Gastroesophageal sphincter (tissue), 4 donors: Measurements from ENCODE around the gene UNC13C. TPM values are rescaled to one million over a fixed set of nuclear protein-coding genes. Genes with fewer than 3 reads are reported as not detected.

Experiments
- ATAC-seq: fragments of 150-250 bp; one replicate; pipeline ENCODE4 v1.9.1; 2016; ENCODE audit warnings: mild to moderate bottlenecking, moderate library complexity
- H3K27ac ChIP-seq, 4 donors: fragments of 200-600 bp; sonication (generic) in 3 of 4; 1 replicate in 3 of 4; 2 replicates in 1 of 4; pipeline ENCODE4 v1.5.1; 2016 to 2019
- H3K27me3 ChIP-seq: fragments of 200-600 bp; sonication (generic); one replicate; pipeline ENCODE4 v1.5.1; 2019
- H3K36me3 ChIP-seq, 2 donors: fragments of 200-600 bp; sonication (generic); one replicate each; pipeline ENCODE4 v1.5.1; 2019; ENCODE audit warnings: control low read depth in 1 of 2
- H3K4me1 ChIP-seq, 3 donors: fragments of 200-600 bp; sonication (generic); 1 replicate in 2 of 3; 2 replicates in 1 of 3; pipeline ENCODE4 v1.5.1; 2016 to 2019; ENCODE audit warnings: control low read depth in 2 of 3
- H3K4me3 ChIP-seq, 2 donors: fragments of 200-600 bp; sonication (generic); one replicate each; pipeline ENCODE4 v1.5.1; 2019; ENCODE audit warnings: mild to moderate bottlenecking in 1 of 2, moderate library complexity in 1 of 2
- H3K9me3 ChIP-seq, 3 donors: fragments of 200-600 bp; sonication (generic); one replicate each; pipeline ENCODE4 v1.5.1; 2017 to 2019; ENCODE audit warnings: control low read depth in 2 of 3
- EP300 ChIP-seq: sonication (generic); formaldehyde crosslinking; IDR thresholded peaks from one replicate; pipeline ENCODE4 v1.6.1; 2017; ENCODE audit warnings: antibody characterized with exemption, mild to moderate bottlenecking
- POLR2A ChIP-seq, 2 donors: fragments of 450-650 bp; IDR thresholded peaks; one replicate each; pipeline ENCODE4 v1.6.1; 2017; ENCODE audit warnings: antibody characterized with exemption in 2 of 2, mild to moderate bottlenecking in 2 of 2, moderate library complexity in 1 of 2
- POLR2AphosphoS5 ChIP-seq: sonication (generic); formaldehyde crosslinking; IDR thresholded peaks from one replicate; pipeline ENCODE4 v1.6.1; 2017; ENCODE audit warnings: antibody characterized with exemption
- WGBS, 2 donors: methylation state at CpG; one replicate each; pipeline ENCODE4 v1.1.5; 2018; ENCODE audit warnings: low coverage in 1 of 2; 5-methylcytosine and 5-hydroxymethylcytosine counted together
- total RNA-seq, 4 donors: library from RNA; depleted of rRNA; stranded (reverse); fragments of >200 nt; gene quantifications; one replicate each; pipeline ENCODE4 v1.1.0, GENCODE V29; 2016
- TF ChIP-seq, protein P1 (sequence below), 4 experiments: fragments of 200-600 bp in 2 of 4; fragments of 450-650 bp in 2 of 4; sonication (generic) in 1 of 4; IDR thresholded peaks; one replicate each; pipeline ENCODE4 v1.5.1; 2017 to 2019; ENCODE audit warnings: antibody characterized with exemption in 4 of 4, mild to moderate bottlenecking in 2 of 4, moderate library complexity in 2 of 4

Gene UNC13C
- total RNA-seq, 4 donors from 2014 or later, result 0.89 to 13.9 (median 2.1) TPM

- no peak overlapping the region for H3K4me3 ChIP-seq
- H3K27me3 ChIP-seq, result no peaks in the 10 kb centered on the region
- H3K27ac ChIP-seq, result no peak overlapping the region
- ATAC-seq, result no peak
- H3K9me3 ChIP-seq, result peaks cover 0 to 11% (median 0%) of the 10 kb centered on the region in 3 donors
- no peaks in the 10 kb centered on the region for H3K4me1 ChIP-seq
- H3K36me3 ChIP-seq, result no peaks in the 10 kb centered on the region
- WGBS, 2 donors, result 48 to 100% methylated on average over 2 to 3 of the region's 3 CpGs
- TF ChIP-seq POLR2AphosphoS5, result no peak
- TF ChIP-seq EP300, result no peak
- TF ChIP-seq, protein P1, sequence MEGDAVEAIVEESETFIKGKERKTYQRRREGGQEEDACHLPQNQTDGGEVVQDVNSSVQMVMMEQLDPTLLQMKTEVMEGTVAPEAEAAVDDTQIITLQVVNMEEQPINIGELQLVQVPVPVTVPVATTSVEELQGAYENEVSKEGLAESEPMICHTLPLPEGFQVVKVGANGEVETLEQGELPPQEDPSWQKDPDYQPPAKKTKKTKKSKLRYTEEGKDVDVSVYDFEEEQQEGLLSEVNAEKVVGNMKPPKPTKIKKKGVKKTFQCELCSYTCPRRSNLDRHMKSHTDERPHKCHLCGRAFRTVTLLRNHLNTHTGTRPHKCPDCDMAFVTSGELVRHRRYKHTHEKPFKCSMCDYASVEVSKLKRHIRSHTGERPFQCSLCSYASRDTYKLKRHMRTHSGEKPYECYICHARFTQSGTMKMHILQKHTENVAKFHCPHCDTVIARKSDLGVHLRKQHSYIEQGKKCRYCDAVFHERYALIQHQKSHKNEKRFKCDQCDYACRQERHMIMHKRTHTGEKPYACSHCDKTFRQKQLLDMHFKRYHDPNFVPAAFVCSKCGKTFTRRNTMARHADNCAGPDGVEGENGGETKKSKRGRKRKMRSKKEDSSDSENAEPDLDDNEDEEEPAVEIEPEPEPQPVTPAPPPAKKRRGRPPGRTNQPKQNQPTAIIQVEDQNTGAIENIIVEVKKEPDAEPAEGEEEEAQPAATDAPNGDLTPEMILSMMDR (IDR thresholded peaks at IDR 0.05), result no peak
- TF ChIP-seq POLR2A (IDR thresholded peaks at IDR 0.05), result no peak
Observed at GRCh38 chr15:54364961-54365360, 386.7 kb downstream of the UNC13C start.

- H3K4me1 ChIP-seq, result no peaks in the 10 kb centered on the region
- H3K27me3 ChIP-seq, result no peaks in the 10 kb centered on the region
- H3K4me3 ChIP-seq, result no peak overlapping the region
- TF ChIP-seq, protein P1 (IDR thresholded peaks at IDR 0.05), result no peak
- H3K36me3 ChIP-seq, result no peaks in the 10 kb centered on the region
- H3K9me3 ChIP-seq, result peaks cover 0 to 6% (median 0%) of the 10 kb centered on the region in 3 donors
- H3K27ac ChIP-seq, result no peak overlapping the region
- ATAC-seq, result no peak
- 100% methylated on average over 1 to 2 of the region's 2 CpGs for WGBS, 2 donors
Observed at GRCh38 chr15:54373332-54373731, 395.1 kb downstream of the UNC13C start.

DNA sequence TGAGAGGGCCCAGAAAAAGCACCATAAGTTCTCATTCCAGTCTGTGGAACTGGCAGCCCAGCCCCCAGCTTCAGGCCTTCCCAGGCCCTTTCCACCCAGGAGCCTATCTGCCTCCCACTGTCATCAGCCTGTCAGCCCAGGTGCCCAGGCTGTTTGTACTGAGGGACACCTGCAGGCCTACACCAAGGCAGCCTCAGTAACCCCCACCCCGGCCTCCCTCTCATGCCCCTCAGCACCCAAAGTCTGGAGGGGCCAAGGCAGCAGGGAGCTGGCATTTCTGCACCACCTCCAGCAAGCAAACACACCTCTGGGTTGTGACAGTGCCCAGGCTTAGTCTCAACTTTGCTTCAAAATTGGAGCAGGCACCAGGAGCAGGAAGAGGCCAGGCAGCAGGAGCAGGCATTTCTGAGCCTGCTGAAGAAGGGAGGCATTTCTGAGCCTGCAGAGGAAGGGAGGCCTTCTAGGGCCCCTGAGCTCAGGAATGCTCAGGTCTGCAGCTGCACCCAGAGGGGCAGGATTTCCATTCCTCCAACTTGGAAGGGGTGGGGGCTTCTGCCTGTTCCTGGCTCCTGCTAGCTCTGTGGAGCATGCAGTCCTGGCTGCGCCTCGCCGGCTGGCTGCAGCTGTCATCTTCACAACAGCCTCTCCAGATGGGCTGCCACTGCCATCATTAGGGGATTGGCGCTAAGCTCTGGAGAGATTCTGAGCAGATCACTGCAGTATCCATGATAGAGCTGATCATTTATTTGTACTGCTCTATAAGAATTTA is 396.1 kb downstream of the UNC13C start:
- WGBS, 2 donors, result 93 to 100% methylated on average over 1 to 3 of the region's 5 CpGs
- ATAC-seq, result no peak
- TF ChIP-seq EP300 (no peak), POLR2AphosphoS5 (no peak), POLR2A (IDR thresholded peaks at IDR 0.05) (no peak)
- TF ChIP-seq, protein P1 (IDR thresholded peaks at IDR 0.05), result no peak

GRCh38 chr15:54387799-54388198 is 409.6 kb downstream of the UNC13C start:
- Histone ChIP-seq H3K9me3 (no peaks in the 10 kb centered on the region), H3K27ac (no peak overlapping the region), H3K27me3 (no peaks in the 10 kb centered on the region), H3K36me3 (no peaks in the 10 kb centered on the region), H3K4me1 (no peaks in the 10 kb centered on the region), H3K4me3 (no peak overlapping the region)
- WGBS, 2 donors, result 62 to 100% methylated on average over 1 of the region's 1 CpG
- no peak for ATAC-seq
- no peak for TF ChIP-seq EP300
- TF ChIP-seq POLR2AphosphoS5, result no peak
- TF ChIP-seq, protein P1 (IDR thresholded peaks at IDR 0.05), result no peak
- TF ChIP-seq POLR2A (IDR thresholded peaks at IDR 0.05), result no peak

More for the DNA sequence above, 396.1 kb downstream of the UNC13C start:
- Histone ChIP-seq H3K9me3 (peaks cover 0 to 6% (median 0%) of the 10 kb centered on the region in 3 donors), H3K27ac (no peak overlapping the region), H3K4me3 (no peak overlapping the region), H3K36me3 (no peaks in the 10 kb centered on the region), H3K4me1 (no peaks in the 10 kb centered on the region), H3K27me3 (no peaks in the 10 kb centered on the region)

DNA sequence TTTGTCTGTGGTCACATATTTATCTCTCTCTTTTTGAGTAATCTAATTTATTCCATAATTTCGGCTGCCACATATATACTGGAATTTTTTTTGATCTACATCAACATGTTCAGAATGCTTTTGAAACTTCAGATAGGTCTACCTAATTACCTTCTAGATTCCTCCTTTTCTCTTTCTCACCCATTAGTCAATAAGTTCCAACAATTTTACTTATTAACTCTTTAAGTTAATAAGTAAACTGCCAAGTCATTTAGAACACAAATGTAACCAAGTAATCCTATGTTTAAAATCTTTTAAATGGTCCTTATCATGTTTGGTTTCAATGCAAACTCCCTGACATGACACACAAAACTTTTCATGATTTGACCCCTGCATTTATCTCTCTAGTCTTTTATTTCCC is 410.5 kb downstream of the UNC13C start:
- Histone ChIP-seq H3K4me1 (no peaks in the 10 kb centered on the region), H3K4me3 (no peak overlapping the region), H3K9me3 (no peaks in the 10 kb centered on the region), H3K27ac (no peak overlapping the region), H3K36me3 (no peaks in the 10 kb centered on the region), H3K27me3 (no peaks in the 10 kb centered on the region)
- no peak for ATAC-seq
- no peak for TF ChIP-seq EP300
- TF ChIP-seq, protein P1 (IDR thresholded peaks at IDR 0.05), result no peak
- TF ChIP-seq POLR2AphosphoS5, result no peak
- no peak for TF ChIP-seq POLR2A (IDR thresholded peaks at IDR 0.05)
- 91 to 100% methylated on average over 1 of the region's 1 CpG for WGBS, 2 donors
